HTERT RPE-1 (cell line): ENCODE measurements around the gene SORCS3.

Experiments used
- in situ Hi-C: fragments of 300-500 bp; cut with MboI; formaldehyde crosslinking; loops from 4 replicates; pipeline ENCODE4 v1.14.3; 2020; ENCODE audit warnings: low sequenced_read_pairs

Gene SORCS3

DNA sequence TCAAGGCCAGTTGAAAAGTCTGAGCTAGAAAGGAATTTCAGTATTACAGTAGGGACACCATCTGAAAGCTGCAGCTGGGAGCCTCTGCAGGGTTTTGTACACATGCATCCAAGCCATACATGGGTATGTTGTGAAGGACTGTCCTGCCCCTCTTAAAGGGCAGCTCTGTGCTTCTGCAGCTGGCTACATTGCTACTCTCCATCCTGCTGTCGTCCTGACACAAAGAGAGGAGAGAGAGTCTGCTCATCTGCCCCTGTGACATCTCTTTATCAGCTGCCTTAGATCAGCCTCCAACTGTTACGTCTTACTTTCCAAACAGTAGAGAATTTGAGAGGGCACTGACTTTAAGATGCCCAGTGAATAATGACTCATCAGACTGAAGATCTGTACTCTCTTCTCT lies 602.7 kb downstream of the SORCS3 start:
- in situ Hi-C loops = no loop called here

GRCh38 chr10:105247831-105248499 lies 606.9 kb downstream of the SORCS3 start:
- in situ Hi-C loops = no loop called here

- in situ Hi-C loops = no loop called here
Measured at GRCh38 chr10:105252911-105253310, 611.8 kb downstream of the SORCS3 start.

DNA sequence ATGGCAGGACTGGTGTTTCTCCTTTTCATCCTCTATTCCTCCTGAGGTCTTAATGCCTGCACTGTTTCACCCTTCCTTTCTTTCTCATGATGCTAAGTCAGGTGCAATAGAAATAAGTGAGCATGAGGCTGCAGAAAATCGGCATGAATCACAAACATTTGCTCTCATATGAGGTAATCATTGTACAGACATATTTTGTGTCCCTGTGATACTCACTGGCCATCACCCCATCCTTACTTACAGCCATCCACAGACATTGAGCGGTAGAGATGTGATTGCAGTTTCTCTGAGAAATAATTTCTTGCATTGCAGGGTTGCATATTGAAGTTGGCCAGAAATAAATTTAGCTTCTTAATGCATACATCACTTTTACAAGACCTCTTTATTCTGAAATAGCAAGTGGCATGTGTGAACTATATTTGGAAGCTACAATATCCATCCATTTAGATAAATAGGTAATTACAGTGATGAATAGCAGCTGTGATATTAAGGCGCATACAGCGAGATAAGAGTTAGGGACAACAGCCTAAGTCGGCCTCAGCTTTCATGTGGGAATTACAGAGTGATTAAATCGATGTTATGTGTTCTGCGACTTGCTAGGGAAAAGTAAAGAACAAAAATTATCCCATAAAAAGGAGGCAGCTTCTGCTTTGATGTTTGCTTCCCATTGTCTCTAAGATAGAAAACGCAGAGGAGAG lies 612.6 kb downstream of the SORCS3 start:
- in situ Hi-C loops = no loop called here

GRCh38 chr10:105258036-105258673 lies 617.1 kb downstream of the SORCS3 start:
- in situ Hi-C loops = no loop called here

DNA sequence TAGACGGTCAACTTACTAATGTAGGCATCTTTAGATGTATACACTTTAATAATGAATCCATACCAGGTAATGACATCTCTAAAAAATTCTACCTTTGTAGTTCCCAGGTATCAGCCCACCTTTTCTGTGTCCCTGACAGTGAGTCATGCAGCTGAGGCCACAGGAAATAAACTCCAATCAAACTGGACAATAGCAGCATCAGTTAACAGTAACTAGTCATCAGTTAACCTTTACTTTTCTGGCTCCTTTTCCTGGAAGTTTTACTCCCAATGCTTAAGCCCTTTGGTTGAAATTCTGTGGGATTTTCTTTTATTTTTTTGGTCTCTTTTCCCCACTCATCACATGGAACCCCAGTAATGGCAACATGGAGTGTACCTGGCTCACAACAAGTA lies 617.6 kb downstream of the SORCS3 start:
- in situ Hi-C loops = no loop called here

DNA sequence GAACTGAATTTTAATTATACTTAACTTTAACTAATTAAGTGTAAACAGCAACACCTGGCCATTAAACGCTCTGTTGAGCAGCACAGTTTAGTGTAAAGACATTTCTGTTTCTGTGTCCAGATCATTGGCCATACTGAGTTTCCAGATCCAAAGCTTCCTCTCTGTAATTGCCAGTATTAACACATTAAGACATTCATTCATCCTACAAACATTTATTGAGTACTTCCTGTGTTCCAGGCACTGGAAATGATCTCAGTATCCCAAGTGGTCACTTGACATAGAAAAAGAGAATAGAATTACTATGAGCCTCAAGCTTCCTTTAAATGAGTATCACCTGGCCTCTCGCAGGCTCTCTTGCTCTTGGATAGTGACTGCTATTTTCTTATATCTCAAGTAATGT lies 618.1 kb downstream of the SORCS3 start:
- in situ Hi-C loops = no loop called here

DNA sequence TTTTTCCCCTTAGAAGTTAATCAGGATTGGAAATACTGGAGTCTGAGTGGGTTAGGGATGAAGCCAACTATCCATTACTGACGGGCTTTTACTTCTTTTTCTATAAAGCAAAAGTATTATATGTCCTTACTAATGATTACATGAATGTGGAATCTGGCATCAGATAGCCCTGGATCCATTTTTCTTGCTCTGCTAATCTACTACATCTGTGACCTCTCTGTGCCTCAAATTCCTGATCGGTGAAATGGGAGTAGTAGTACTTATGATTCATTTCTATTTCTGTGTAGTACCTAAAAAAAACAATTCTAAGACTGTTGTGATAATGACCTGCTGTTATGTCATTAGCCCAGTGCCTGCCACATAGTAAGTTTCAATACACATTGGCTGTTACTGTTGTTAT lies 621.6 kb downstream of the SORCS3 start:
- in situ Hi-C loops = no loop called here

DNA sequence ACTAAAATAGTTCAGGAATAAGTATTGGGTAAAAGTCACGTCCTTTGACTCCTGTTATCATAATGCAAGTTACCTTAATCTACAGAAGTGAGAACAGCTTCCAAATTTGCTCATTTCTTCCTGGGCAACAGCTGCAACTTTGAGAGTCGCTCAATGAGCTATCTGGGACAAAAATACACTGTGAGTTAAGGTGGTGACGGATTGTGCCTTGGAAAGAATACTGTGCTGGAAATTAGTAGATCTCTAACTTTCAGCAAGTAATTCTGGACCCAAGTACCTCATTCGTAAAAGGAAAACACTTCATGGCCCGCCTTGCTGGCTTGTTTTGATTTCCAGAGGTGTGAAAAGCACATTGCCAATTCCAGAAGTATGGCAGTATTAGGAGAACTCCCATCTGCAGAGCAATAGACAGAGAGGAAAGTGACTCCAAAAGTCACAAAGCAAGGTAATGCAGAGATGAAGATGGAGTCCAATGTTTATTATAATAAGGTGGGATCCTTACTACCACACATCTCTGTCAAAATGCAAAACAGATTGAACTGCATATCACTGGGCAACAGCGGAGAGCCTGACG lies 626.0 kb downstream of the SORCS3 start:
- in situ Hi-C loops = no loop called here

- in situ Hi-C loops = no loop called here
Measured at GRCh38 chr10:105268961-105269360, 627.9 kb downstream of the SORCS3 start.

DNA sequence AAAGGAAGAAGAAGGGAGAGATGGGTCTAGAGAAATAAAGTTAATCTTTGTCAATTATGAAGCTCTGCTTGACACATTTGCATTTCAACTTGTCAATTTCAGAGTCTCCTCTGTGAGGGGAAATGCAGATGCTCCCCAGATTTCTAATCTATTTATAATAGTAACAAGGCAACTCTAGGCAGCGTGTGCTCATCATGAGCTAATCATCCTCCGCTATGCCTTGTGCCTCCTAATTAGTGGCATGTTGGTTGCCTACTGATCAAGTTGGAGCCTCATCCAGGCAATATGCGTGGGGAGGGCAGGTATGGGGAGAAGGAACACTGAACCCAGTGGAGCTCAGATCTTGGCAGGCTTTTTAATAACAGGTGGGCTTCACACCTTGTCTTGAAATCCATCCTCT lies 628.6 kb downstream of the SORCS3 start:
- in situ Hi-C loops = no loop called here

GRCh38 chr10:105274556-105275070 lies 633.5 kb downstream of the SORCS3 start:
- in situ Hi-C loops = no loop called here

GRCh38 chr10:105278439-105278838 lies 637.3 kb downstream of the SORCS3 start:
- in situ Hi-C loops = no loop called here

GRCh38 chr10:105279101-105279500 lies 638.0 kb downstream of the SORCS3 start:
- in situ Hi-C loops = no loop called here

GRCh38 chr10:105280895-105281294 lies 639.8 kb downstream of the SORCS3 start:
- in situ Hi-C loops = no loop called here

- in situ Hi-C loops = no loop called here
Measured at GRCh38 chr10:105284476-105285215, 643.6 kb downstream of the SORCS3 start.

DNA sequence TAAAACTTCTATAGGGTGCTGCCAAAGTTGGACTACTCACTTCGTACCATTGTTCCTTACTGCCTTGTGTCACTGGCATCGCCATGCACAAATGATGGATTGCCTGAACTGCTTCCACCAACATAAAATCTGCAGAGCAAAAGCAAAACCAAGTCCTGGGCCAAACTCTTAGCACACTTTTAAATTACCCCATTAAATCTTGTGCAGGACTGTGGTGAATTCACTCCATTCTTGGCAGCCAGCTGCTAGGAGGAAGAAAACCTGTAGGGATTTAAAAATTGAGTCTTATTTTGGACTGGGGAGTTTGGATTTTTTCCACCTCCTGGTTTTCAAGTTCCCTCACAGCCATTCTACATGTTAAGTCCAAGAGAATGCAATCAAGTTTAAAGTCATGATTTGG lies 646.9 kb downstream of the SORCS3 start:
- in situ Hi-C loops = no loop called here

DNA sequence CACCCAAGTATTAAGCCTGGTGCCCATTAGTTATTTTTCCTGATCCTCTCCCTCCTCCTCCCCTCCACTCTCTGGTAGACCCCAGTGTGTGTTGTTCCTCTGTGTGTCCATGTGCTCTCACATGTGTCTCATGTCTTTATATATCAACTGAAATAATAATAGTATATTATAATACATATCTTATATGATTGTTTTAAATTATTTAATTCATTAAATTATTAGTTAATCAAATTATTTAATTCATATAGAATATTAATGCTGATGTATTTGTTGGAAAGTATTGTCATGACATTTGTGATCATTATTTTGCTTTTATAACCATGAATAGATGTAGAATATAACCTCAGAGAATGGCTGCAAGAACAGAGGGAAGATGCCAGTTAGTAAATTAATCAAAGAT lies 647.5 kb downstream of the SORCS3 start:
- in situ Hi-C loops = no loop called here

GRCh38 chr10:105291571-105291970 lies 650.5 kb downstream of the SORCS3 start:
- in situ Hi-C loops = no loop called here

- in situ Hi-C loops = no loop called here
Measured at GRCh38 chr10:105292236-105292635, 651.1 kb downstream of the SORCS3 start.
